CD4-positive, alpha-beta memory T cell (primary cell): ENCODE results near the gene HAO1. TPM values are rescaled to one million over a fixed set of nuclear protein-coding genes. Genes with fewer than 3 reads are reported as not detected.

Experiments
- CTCF ChIA-PET: fragments of 350-600 bp; sonication (Branson Sonifier 250); formaldehyde crosslinking; loops from one replicate; lab custom pipeline; 2021; ENCODE audit warnings: inconsistent platforms; ENCODE audit not compliant: partially characterized antibody; lab: Charles Lee
- POLR2A ChIA-PET: fragments of 350-600 bp; sonication (Branson Sonifier 250); formaldehyde crosslinking; loops from one replicate; lab custom pipeline; 2021; ENCODE audit not compliant: partially characterized antibody; lab: Charles Lee
- DNase-seq, 5 donors: peaks; one replicate each; pipeline versions ENCODE4 v3.0.0 to v3.0.0-alpha.2; 2020 to 2022; ENCODE audit warnings: mixed read lengths in 1 of 5
- H3K27ac ChIP-seq: one replicate; pipeline ENCODE4 v1.7.0; 2013; ENCODE audit warnings: low read depth, low read length
- H3K27me3 ChIP-seq: 2 replicates; pipeline ENCODE4 v1.7.0; 2013; ENCODE audit warnings: mild to moderate bottlenecking, low read length, moderate library complexity; ENCODE audit not compliant: insufficient read depth
- H3K36me3 ChIP-seq: 2 replicates; pipeline ENCODE4 v1.7.0; 2013; ENCODE audit warnings: mild to moderate bottlenecking, low read length, moderate library complexity; ENCODE audit not compliant: insufficient read depth
- H3K4me1 ChIP-seq: 2 replicates; pipeline ENCODE4 v1.7.0; 2013; ENCODE audit warnings: mild to moderate bottlenecking, low read length, moderate library complexity; ENCODE audit not compliant: insufficient read depth
- H3K4me3 ChIP-seq, 2 donors: one replicate each; pipeline ENCODE4 v1.7.0; 2013; ENCODE audit warnings: low read length in 2 of 2, mild to moderate bottlenecking in 1 of 2
- H3K9me3 ChIP-seq, 2 donors: one replicate each; pipeline ENCODE4 v1.7.0; 2013; ENCODE audit warnings: low read length in 2 of 2, control low read depth in 1 of 2; ENCODE audit not compliant: control insufficient read depth in 1 of 2
- H3K27ac Mint-ChIP-seq, 7 donors: one replicate each; pipeline ENCODE4 v1.8.0; 2020 to 2021; ENCODE audit warnings: mixed read lengths in 7 of 7, mild to moderate bottlenecking in 6 of 7, inconsistent platforms in 3 of 7, moderate library complexity in 3 of 7
- H3K27me3 Mint-ChIP-seq, 2 donors: one replicate each; pipeline ENCODE4 v1.8.0; 2020 to 2021; ENCODE audit warnings: mixed read lengths in 2 of 2
- H3K36me3 Mint-ChIP-seq, 2 donors: one replicate each; pipeline ENCODE4 v1.8.0; 2020 to 2021; ENCODE audit warnings: mixed read lengths in 2 of 2, inconsistent platforms in 1 of 2, mild to moderate bottlenecking in 1 of 2
- H3K4me1 Mint-ChIP-seq, 4 donors: one replicate each; pipeline ENCODE4 v1.8.0; 2020 to 2021; ENCODE audit warnings: mixed read lengths in 4 of 4, mild to moderate bottlenecking in 1 of 4
- H3K4me3 Mint-ChIP-seq, 8 donors: one replicate each; pipeline ENCODE4 v1.8.0; 2020 to 2021; ENCODE audit warnings: mixed read lengths in 8 of 8, mild to moderate bottlenecking in 7 of 8, moderate library complexity in 6 of 8, inconsistent platforms in 3 of 8
- H3K9me3 Mint-ChIP-seq, 8 donors: one replicate each; pipeline ENCODE4 v1.8.0; 2020 to 2021; ENCODE audit warnings: mixed read lengths in 8 of 8, mild to moderate bottlenecking in 5 of 8, inconsistent platforms in 3 of 8, moderate library complexity in 1 of 8
- intact Hi-C: fragments of 100-400 bp; cut with micrococcal nuclease; formaldehyde crosslinking; loops from one replicate; pipeline ENCODE4 v1.15.1; 2023
- polyA plus RNA-seq, 2 donors: library from polyadenylated mRNA; unstranded; fragments of 300-500 nt; fragmentation: Illumina TruSeq; gene quantifications; one replicate each; pipeline ENCODE4 v1.2.3, GENCODE V29; 2021
- total RNA-seq, 2 experiments: library from RNA; stranded (reverse); gene quantifications; one replicate each; pipeline ENCODE4 v1.2.3, GENCODE V29; 2021

HAO1 gene
- total and polyA plus RNA-seq, 4 experiments from 2014 or later, result not detected

GRCh38 chr20:7883741-7884140, 56.5 kb downstream of the HAO1 start:
- H3K36me3 ChIP-seq, result no peaks in the 10 kb centered on the region
- POLR2A ChIA-PET, result no interaction called here
- H3K27me3 ChIP-seq, result no peaks in the 10 kb centered on the region
- Mint-ChIP-seq H3K4me1 (peaks cover 0 to 10% (median 4%) of the 10 kb centered on the region in 4 donors), H3K27me3 (no peaks in the 10 kb centered on the region), H3K4me3 (no peak overlapping the region), H3K27ac (no peak overlapping the region), H3K9me3 (peaks cover 0 to 4% (median 0%) of the 10 kb centered on the region in 8 donors), H3K36me3 (no peaks in the 10 kb centered on the region)
- no peaks in the 10 kb centered on the region for H3K9me3 ChIP-seq
- CTCF ChIA-PET, result no interaction called here
- no peak overlapping the region for H3K4me3 ChIP-seq
- H3K4me1 ChIP-seq, result no peaks in the 10 kb centered on the region
- DNase-seq, result no peak
- intact Hi-C loops, result no loop called here
- no peak overlapping the region for H3K27ac ChIP-seq

DNA sequence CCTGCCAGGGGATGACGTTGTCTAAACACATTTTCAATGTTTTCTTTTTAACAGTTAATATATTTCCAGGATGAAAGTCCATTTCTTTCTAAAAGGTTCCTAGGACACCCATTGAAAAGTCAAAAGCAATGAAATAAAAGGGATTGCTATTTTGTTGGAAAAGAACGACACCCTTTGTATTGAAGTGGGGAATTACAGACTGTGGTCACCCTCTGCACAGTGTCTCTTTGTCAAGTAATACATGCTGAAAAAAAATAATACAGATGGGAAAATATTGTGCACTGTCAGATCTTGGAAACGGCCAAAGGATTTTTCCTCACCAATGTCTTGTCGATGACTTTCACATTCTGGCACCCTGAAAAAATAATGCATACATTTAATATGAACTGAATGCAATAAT, 56.9 kb downstream of the HAO1 start:
- Histone ChIP-seq H3K27ac (no peak overlapping the region), H3K4me1 (no peaks in the 10 kb centered on the region), H3K36me3 (no peaks in the 10 kb centered on the region), H3K9me3 (no peaks in the 10 kb centered on the region), H3K27me3 (no peaks in the 10 kb centered on the region), H3K4me3 (no peak overlapping the region)
- Mint-ChIP-seq H3K36me3 (no peaks in the 10 kb centered on the region), H3K4me1 (peaks cover 0 to 10% (median 4%) of the 10 kb centered on the region in 4 donors), H3K27ac (no peak overlapping the region), H3K27me3 (no peaks in the 10 kb centered on the region), H3K4me3 (no peak overlapping the region), H3K9me3 (no peaks in the 10 kb centered on the region)
- ChIA-PET POLR2A (no interaction called here), CTCF (no interaction called here)
- no peak for DNase-seq
- intact Hi-C loops, result no loop called here

DNA sequence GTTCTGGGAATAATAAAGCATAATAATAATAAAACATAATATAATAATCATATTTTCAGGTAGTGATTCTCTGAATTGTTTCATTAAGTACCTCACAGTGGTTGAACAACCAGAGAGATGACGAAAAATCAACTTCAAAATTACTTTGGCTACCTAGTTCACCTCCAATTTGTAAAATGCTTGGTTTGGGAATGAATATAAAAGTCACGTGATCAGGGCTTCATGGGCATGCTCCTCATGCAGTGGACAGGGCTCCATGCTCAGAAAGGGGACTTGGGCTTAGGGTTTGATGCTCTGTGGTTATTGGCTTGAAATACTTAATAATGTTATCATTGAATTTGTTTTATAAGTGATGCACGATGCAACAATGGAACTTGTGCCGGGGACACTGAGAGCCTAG, 58.2 kb downstream of the HAO1 start:
- ChIA-PET CTCF (no interaction called here), POLR2A (no interaction called here)
- Histone ChIP-seq H3K27me3 (no peaks in the 10 kb centered on the region), H3K36me3 (no peaks in the 10 kb centered on the region), H3K27ac (no peak overlapping the region), H3K9me3 (no peaks in the 10 kb centered on the region), H3K4me3 (no peak overlapping the region), H3K4me1 (no peaks in the 10 kb centered on the region)
- Mint-ChIP-seq H3K27ac (no peak overlapping the region), H3K9me3 (no peaks in the 10 kb centered on the region), H3K4me1 (peaks cover 0 to 10% (median 4%) of the 10 kb centered on the region in 4 donors), H3K36me3 (no peaks in the 10 kb centered on the region), H3K27me3 (no peaks in the 10 kb centered on the region), H3K4me3 (no peak overlapping the region)
- DNase-seq, result no peak
- intact Hi-C loops, result no loop called here

DNA sequence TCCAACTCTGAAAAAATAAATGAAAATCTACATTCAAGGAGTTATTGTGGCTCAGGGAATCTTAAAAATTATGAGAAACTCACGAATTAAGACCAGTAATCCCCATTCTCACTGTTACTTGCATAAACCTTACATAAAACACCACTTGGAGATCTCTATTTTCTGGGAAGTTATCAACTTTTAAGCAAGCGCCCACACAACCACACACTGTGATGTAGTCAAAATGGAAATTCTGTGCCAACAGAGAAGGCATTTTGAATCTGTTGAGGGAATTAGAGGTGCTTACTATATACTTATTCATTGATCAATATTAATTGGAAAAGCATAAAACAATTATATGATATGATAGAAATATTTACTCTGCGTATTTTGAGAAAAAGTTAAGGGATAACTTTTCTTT, 58.7 kb downstream of the HAO1 start:
- no peaks in the 10 kb centered on the region for H3K4me1 ChIP-seq
- CTCF ChIA-PET, result no interaction called here
- H3K27ac ChIP-seq, result no peak overlapping the region
- Mint-ChIP-seq H3K4me3 (no peak overlapping the region), H3K36me3 (no peaks in the 10 kb centered on the region), H3K27me3 (no peaks in the 10 kb centered on the region), H3K27ac (no peak overlapping the region), H3K9me3 (no peaks in the 10 kb centered on the region), H3K4me1 (peaks cover 0 to 10% (median 4%) of the 10 kb centered on the region in 4 donors)
- intact Hi-C loops, result no loop called here
- H3K4me3 ChIP-seq, result no peak overlapping the region
- DNase-seq, result no peak
- no peaks in the 10 kb centered on the region for H3K9me3 ChIP-seq
- POLR2A ChIA-PET, result no interaction called here
- H3K36me3 ChIP-seq, result no peaks in the 10 kb centered on the region
- no peaks in the 10 kb centered on the region for H3K27me3 ChIP-seq

DNA sequence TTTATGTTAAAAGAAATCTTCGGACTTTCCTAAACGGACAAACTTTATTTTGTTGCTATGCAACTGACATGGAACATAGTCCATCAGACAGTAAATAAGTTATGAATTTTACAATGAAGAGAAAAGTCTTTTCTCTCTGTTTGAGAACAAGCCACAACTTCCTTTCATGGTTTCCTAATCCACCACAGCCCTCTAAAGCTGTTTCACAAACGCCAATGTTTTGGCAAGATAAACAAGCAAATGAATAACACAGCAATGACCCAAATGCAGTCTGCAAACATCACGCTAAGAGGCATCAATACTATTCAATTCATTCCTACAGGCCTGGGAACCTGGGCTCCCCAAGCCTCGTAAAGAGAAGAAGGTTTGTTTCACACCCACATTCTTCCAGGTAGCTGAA, 60.4 kb downstream of the HAO1 start:
- ChIA-PET POLR2A (no interaction called here), CTCF (no interaction called here)
- Mint-ChIP-seq H3K4me1 (peaks cover 0 to 10% (median 4%) of the 10 kb centered on the region in 4 donors), H3K27me3 (no peaks in the 10 kb centered on the region), H3K4me3 (peak overlapping the region in 1 of 8 donors; percentile 38), H3K36me3 (no peaks in the 10 kb centered on the region), H3K27ac (no peak overlapping the region), H3K9me3 (no peaks in the 10 kb centered on the region)
- DNase-seq, result no peak
- H3K27me3 ChIP-seq, result no peaks in the 10 kb centered on the region
- no peak overlapping the region for H3K27ac ChIP-seq
- intact Hi-C loops, result no loop called here
- H3K4me3 ChIP-seq, result no peak overlapping the region
- no peaks in the 10 kb centered on the region for H3K36me3 ChIP-seq
- H3K4me1 ChIP-seq, result no peaks in the 10 kb centered on the region
- H3K9me3 ChIP-seq, result no peaks in the 10 kb centered on the region

DNA sequence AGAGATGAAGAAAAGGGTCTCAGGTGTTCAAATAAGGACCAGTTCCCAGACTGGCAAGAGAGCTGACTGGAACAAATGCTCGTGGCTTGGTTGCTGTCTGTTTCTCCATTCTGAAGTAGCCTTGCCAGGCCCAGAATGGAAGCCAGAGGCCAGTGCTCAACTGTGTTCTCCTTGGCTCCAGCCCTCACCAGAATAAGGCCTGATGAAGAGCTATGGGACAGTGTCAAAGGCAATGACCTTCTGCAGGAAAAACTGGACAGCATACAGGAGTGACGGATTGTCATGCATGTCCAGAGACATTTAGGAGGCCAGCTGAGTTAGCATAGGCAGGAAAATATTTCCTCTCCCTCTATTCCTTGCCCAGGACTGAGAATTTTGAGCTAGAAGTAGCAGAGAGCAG, 72.2 kb downstream of the HAO1 start:
- H3K27ac Mint-ChIP-seq, result no peak overlapping the region
- peaks cover 1 to 4% of the 10 kb centered on the region in 2 donors for H3K27me3 Mint-ChIP-seq
- Histone ChIP-seq H3K4me1 (no peaks in the 10 kb centered on the region), H3K9me3 (no peaks in the 10 kb centered on the region), H3K4me3 (no peak overlapping the region), H3K36me3 (no peaks in the 10 kb centered on the region), H3K27me3 (no peaks in the 10 kb centered on the region), H3K27ac (no peak overlapping the region)
- POLR2A ChIA-PET, result no interaction called here
- no peak overlapping the region for H3K4me3 Mint-ChIP-seq
- intact Hi-C loops, result no loop called here
- no peaks in the 10 kb centered on the region for H3K36me3 Mint-ChIP-seq
- H3K9me3 Mint-ChIP-seq, result peaks cover 0 to 6% (median 0%) of the 10 kb centered on the region in 8 donors
- no peak for DNase-seq
- CTCF ChIA-PET, result no interaction called here
- H3K4me1 Mint-ChIP-seq, result no peaks in the 10 kb centered on the region

GRCh38 chr20:7866285-7866684, 74.0 kb downstream of the HAO1 start:
- Histone ChIP-seq H3K4me3 (no peak overlapping the region), H3K27me3 (no peaks in the 10 kb centered on the region), H3K36me3 (no peaks in the 10 kb centered on the region), H3K4me1 (no peaks in the 10 kb centered on the region), H3K9me3 (no peaks in the 10 kb centered on the region), H3K27ac (no peak overlapping the region)
- DNase-seq, result no peak
- Mint-ChIP-seq H3K4me3 (no peak overlapping the region), H3K27me3 (peaks cover 2% of the 10 kb centered on the region in 2 donors), H3K27ac (no peak overlapping the region), H3K36me3 (no peaks in the 10 kb centered on the region), H3K9me3 (peaks cover 0 to 8% (median 0%) of the 10 kb centered on the region in 8 donors), H3K4me1 (no peaks in the 10 kb centered on the region)
- ChIA-PET POLR2A (no interaction called here), CTCF (no interaction called here)
- intact Hi-C loops, result no loop called here

DNA sequence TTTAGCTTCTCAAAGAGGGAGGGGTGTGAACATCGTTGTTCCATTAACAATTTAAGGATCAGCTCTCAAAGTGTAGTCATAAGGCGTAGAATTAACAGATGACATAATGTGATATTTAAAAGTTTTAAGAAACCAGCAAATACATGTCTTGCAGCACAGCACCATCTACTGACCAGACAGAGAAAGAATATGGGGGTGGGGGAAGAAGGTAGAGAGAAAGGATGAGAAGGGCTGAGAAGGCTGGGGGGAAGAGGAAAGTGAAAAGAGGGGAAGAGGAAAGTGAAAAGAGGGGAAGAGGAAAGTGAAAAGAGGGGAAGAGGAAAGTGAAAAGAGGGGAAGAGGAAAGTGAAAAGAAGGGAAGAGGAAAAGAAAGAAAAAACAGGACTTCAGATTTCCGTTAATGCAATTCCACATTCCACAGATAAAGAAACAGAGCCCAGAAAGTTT, 80.9 kb downstream of the HAO1 start:
- CTCF ChIA-PET, result no interaction called here
- POLR2A ChIA-PET, result no interaction called here
- Mint-ChIP-seq H3K27me3 (peaks cover 0 to 3% of the 10 kb centered on the region in 2 donors), H3K36me3 (no peaks in the 10 kb centered on the region), H3K27ac (no peak overlapping the region), H3K4me3 (no peak overlapping the region), H3K4me1 (no peaks in the 10 kb centered on the region), H3K9me3 (peaks cover 0 to 8% (median 0%) of the 10 kb centered on the region in 8 donors)
- no peak overlapping the region for H3K4me3 ChIP-seq
- H3K4me1 ChIP-seq, result no peaks in the 10 kb centered on the region
- intact Hi-C loops, result no loop called here
- no peaks in the 10 kb centered on the region for H3K9me3 ChIP-seq
- DNase-seq, result peak in 1 of 5 donors; percentile 0
- H3K27ac ChIP-seq, result no peak overlapping the region
- no peaks in the 10 kb centered on the region for H3K36me3 ChIP-seq
- H3K27me3 ChIP-seq, result no peaks in the 10 kb centered on the region
